CD14-positive monocyte (primary cell): Measurements from ENCODE around the gene RSPH3. TPM values are rescaled to one million over a fixed set of nuclear protein-coding genes. Genes with fewer than 3 reads are reported as not detected.
A peak's percentile ranks its signal among the peaks of the same experiment; 100 is the strongest.

Source experiments
- DNase-seq, 3 donors: peaks; one replicate each; pipeline ENCODE4 v3.0.0-alpha.2; 2011 to 2022
- H2AFZ ChIP-seq: 2 replicates; pipeline ENCODE4 v1.6.0; 2012; ENCODE audit warnings: mild to moderate bottlenecking, low read depth, low read length, inconsistent platforms; ENCODE audit not compliant: insufficient read depth, poor library complexity, severe bottlenecking
- H3K27ac ChIP-seq, 2 donors: 1 replicate in 1 of 2; 2 replicates in 1 of 2; pipeline ENCODE4 v1.5.1; 2012 to 2013; ENCODE audit warnings: low read length in 2 of 2, control low read depth in 1 of 2, inconsistent platforms in 1 of 2, low read depth in 1 of 2, mild to moderate bottlenecking in 1 of 2
- H3K27me3 ChIP-seq, 2 donors: one replicate each; pipeline versions ENCODE4 v1.6.0 to v1.6.1; 2011 to 2013; ENCODE audit warnings: low read length in 2 of 2; ENCODE audit not compliant: control insufficient read depth in 2 of 2, insufficient read depth in 2 of 2
- H3K36me3 ChIP-seq, 2 donors: replicated peaks in 1 of 2; 1 replicate in 1 of 2; 2 replicates in 1 of 2; pipeline versions ENCODE4 v1.5.1 to v1.6.1; 2012 to 2013; ENCODE audit warnings: low read length in 2 of 2, control low read depth in 1 of 2, inconsistent platforms in 1 of 2, mild to moderate bottlenecking in 1 of 2; ENCODE audit not compliant: insufficient read depth in 2 of 2, control insufficient read depth in 1 of 2
- H3K4me1 ChIP-seq, 2 donors: 1 replicate in 1 of 2; 2 replicates in 1 of 2; pipeline versions ENCODE4 v1.5.1 to v1.6.1; 2012 to 2013; ENCODE audit warnings: low read length in 2 of 2, control low read depth in 1 of 2, inconsistent platforms in 1 of 2, mild to moderate bottlenecking in 1 of 2, moderate library complexity in 1 of 2; ENCODE audit not compliant: insufficient read depth in 2 of 2, control insufficient read depth in 1 of 2
- H3K4me2 ChIP-seq: replicated peaks from 2 replicates; pipeline ENCODE3; 2012; ENCODE audit warnings: low read length, moderate library complexity, mild to moderate bottlenecking; ENCODE audit not compliant: poor library complexity, severe bottlenecking; ENCODE audit errors: extremely low read depth
- H3K4me3 ChIP-seq, 3 experiments: fragments of 200-600 bp in 1 of 3; sonication (generic) in 1 of 3; replicated peaks in 1 of 3; 1 replicate in 2 of 3; 2 replicates in 1 of 3; pipeline ENCODE4 v1.5.1; 2011 to 2013; ENCODE audit warnings: low read length in 3 of 3, mild to moderate bottlenecking in 3 of 3, control low read depth in 2 of 3, low read depth in 2 of 3, inconsistent platforms in 1 of 3, moderate library complexity in 1 of 3
- H3K79me2 ChIP-seq: 2 replicates; pipeline ENCODE4 v1.6.0; 2012; ENCODE audit warnings: mild to moderate bottlenecking, control low read depth, inconsistent platforms, low read length, moderate library complexity; ENCODE audit not compliant: insufficient read depth
- H3K9ac ChIP-seq: 2 replicates; pipeline ENCODE4 v1.6.0; 2017; ENCODE audit warnings: low read length, mild to moderate bottlenecking; ENCODE audit not compliant: insufficient read depth, poor library complexity, severe bottlenecking
- H3K9me3 ChIP-seq, 2 donors: replicated peaks in 1 of 2; 1 replicate in 1 of 2; 2 replicates in 1 of 2; pipeline versions ENCODE4 v1.5.1 to v1.6.1; 2012 to 2013; ENCODE audit warnings: low read length in 2 of 2, control low read depth in 1 of 2; ENCODE audit not compliant: control insufficient read depth in 1 of 2, insufficient read depth in 1 of 2
- H4K20me1 ChIP-seq: 2 replicates; pipeline ENCODE4 v1.6.0; 2012; ENCODE audit warnings: mild to moderate bottlenecking, low read length, control low read depth, moderate library complexity; ENCODE audit not compliant: insufficient read depth
- H3K27ac Mint-ChIP-seq, 7 donors: one replicate each; pipeline ENCODE4 v1.8.0; 2020; ENCODE audit warnings: mild to moderate bottlenecking in 7 of 7, mixed read lengths in 7 of 7, moderate library complexity in 6 of 7, inconsistent platforms in 2 of 7
- H3K27me3 Mint-ChIP-seq, 3 donors: one replicate each; pipeline ENCODE4 v1.8.0; 2021 to 2022; ENCODE audit warnings: low read depth in 3 of 3, mild to moderate bottlenecking in 3 of 3, mixed read lengths in 3 of 3, moderate library complexity in 3 of 3, inconsistent platforms in 1 of 3
- H3K36me3 Mint-ChIP-seq, 2 donors: one replicate each; pipeline ENCODE4 v1.8.0; 2020; ENCODE audit warnings: mixed read lengths in 2 of 2, inconsistent platforms in 1 of 2, mild to moderate bottlenecking in 1 of 2
- H3K4me1 Mint-ChIP-seq: one replicate; pipeline ENCODE4 v1.8.0; 2020; ENCODE audit warnings: mild to moderate bottlenecking, mixed read lengths
- H3K4me3 Mint-ChIP-seq, 2 donors: one replicate each; pipeline ENCODE4 v1.8.0; 2020; ENCODE audit warnings: mild to moderate bottlenecking in 2 of 2, mixed read lengths in 2 of 2, moderate library complexity in 1 of 2
- H3K9me3 Mint-ChIP-seq, 7 donors: one replicate each; pipeline ENCODE4 v1.8.0; 2020 to 2022; ENCODE audit warnings: mixed read lengths in 7 of 7, mild to moderate bottlenecking in 6 of 7, moderate library complexity in 6 of 7, inconsistent platforms in 2 of 7
- CTCF ChIP-seq: fragments of 200-600 bp; IDR thresholded peaks from one replicate; pipeline ENCODE4 v1.8.0; 2022; ENCODE audit warnings: antibody characterized with exemption, mild to moderate bottlenecking
- WGBS: methylation state at CpG from one replicate; pipeline ENCODE4 v1.1.5; 2013; ENCODE audit warnings: missing lambda C conversion rate; ENCODE audit not compliant: insufficient coverage; 5-methylcytosine and 5-hydroxymethylcytosine counted together
- intact Hi-C, 2 donors: fragments of 100-400 bp; cut with micrococcal nuclease; formaldehyde crosslinking; loops; one replicate each; pipeline versions ENCODE4 v1.15.0 to v1.15.1; 2023
- polyA plus RNA-seq, 3 donors: library from polyadenylated mRNA; depleted of rRNA in 1 of 3; unstranded in 2 of 3; stranded (reverse) in 1 of 3; fragments of 300-500 nt in 2 of 3; fragments of >200 nt in 1 of 3; fragmentation: Illumina TruSeq in 2 of 3; gene quantifications; 1 replicate in 2 of 3; 2 replicates in 1 of 3; pipeline ENCODE4 v1.2.3, GENCODE V29; 2012 to 2021

RSPH3 gene
- polyA plus RNA-seq, 3 donors: 2.8 to 9.6 (median 4.6) TPM

DNA sequence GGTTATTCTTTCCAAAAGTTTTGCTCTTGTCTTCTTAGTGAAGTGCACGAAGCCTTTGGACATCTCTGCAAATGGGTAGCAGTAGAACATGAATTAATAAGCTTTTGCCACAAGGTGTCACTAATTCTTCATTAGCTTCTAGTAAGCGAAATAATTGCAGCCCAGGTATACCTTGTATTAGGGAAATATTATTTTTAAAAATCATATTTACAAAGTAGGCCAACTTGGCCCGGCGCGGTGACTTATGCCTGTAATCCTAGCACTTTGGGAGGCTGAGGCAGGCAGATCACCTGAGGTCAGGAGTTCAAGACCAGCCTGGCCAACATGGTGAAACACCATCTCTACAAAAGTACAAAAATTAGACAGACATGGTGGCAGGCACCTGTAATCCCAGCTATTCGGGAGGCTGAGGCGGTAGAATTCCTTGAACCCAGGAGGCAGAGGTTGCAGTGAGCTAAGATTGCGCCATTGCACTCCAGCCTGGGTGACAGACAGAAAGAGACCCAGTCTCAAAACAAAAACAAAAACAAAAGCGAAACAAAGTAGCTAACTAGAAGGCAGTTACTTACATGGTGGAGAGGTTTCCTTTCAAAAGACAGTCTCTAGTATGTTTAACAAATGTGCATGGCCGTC, 8.8 kb upstream of the RSPH3 start:
- H3K27me3 ChIP-seq: no peaks in the 10 kb centered on the region
- peak overlapping the region; percentile 38 to 54 for H3K4me3 Mint-ChIP-seq
- H3K4me3 ChIP-seq: peak overlapping the region in 1 of 3 experiments; percentile 48
- WGBS: 53% methylated on average over 3 of the region's 10 CpGs
- peak overlapping the region; percentile 55 for H3K4me2 ChIP-seq
- peak; percentile 22 to 76 (median 49) for DNase-seq
- H3K9me3 ChIP-seq: no peaks in the 10 kb centered on the region
- peak overlapping the region; percentile 54 for H2AFZ ChIP-seq
- H3K9me3 Mint-ChIP-seq: peaks cover 0 to 2% (median 0%) of the 10 kb centered on the region in 7 donors
- TF ChIP-seq CTCF: peak; percentile 75
- no peaks in the 10 kb centered on the region for H4K20me1 ChIP-seq
- peak overlapping the region in 6 of 7 donors; percentile 12 to 71 (median 63) for H3K27ac Mint-ChIP-seq
- intact Hi-C loops: loop anchor here (2.0 to 5.0 kb wide), 4 partner anchors 34 to 126 kb away; partner anchors contain the start of gene TAGAP (in 1 of the 2)
- H3K4me1 Mint-ChIP-seq: peaks cover 45% of the 10 kb centered on the region
- H3K27me3 Mint-ChIP-seq: peaks cover 0 to 2% (median 0%) of the 10 kb centered on the region in 3 donors
- H3K36me3 Mint-ChIP-seq: peaks cover 2 to 15% of the 10 kb centered on the region in 2 donors
- H3K9ac ChIP-seq: no peak overlapping the region
- peak overlapping the region in 1 of 2 donors; percentile 68 for H3K27ac ChIP-seq
- no peaks in the 10 kb centered on the region for H3K79me2 ChIP-seq
- H3K36me3 ChIP-seq: no peaks in the 10 kb centered on the region
- H3K4me1 ChIP-seq: peaks cover 29 to 37% of the 10 kb centered on the region in 2 donors

DNA sequence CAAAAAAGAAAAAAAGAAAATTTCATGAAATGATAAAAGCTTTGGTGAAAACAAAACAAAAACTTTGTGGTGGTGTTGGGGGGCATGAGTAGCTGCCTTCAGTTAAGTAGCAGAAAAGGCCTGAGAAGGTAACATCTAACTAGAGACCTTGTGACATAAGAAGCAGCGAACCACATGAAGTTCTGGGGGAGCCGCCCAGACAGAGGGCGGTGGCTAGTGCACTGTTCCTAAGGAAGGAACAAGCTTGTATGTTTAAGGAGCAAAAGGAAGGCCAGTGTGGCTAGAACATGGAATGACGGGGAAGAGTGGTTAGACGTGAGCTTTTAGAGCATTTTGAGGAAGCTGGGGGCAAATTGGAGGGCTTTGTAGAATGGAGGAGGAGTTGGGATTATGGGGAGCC, 7.5 kb upstream of the RSPH3 start:
- no peak overlapping the region for H3K9ac ChIP-seq
- DNase-seq: no peak
- H3K36me3 Mint-ChIP-seq: peaks cover 2 to 15% of the 10 kb centered on the region in 2 donors
- H3K9me3 Mint-ChIP-seq: peaks cover 0 to 2% (median 0%) of the 10 kb centered on the region in 7 donors
- H3K36me3 ChIP-seq: no peaks in the 10 kb centered on the region
- no peaks in the 10 kb centered on the region for H4K20me1 ChIP-seq
- no peak overlapping the region for H3K4me3 ChIP-seq
- no peak overlapping the region for H2AFZ ChIP-seq
- H3K79me2 ChIP-seq: no peaks in the 10 kb centered on the region
- peaks cover 20 to 28% of the 10 kb centered on the region in 2 donors for H3K4me1 ChIP-seq
- no peak for TF ChIP-seq CTCF
- H3K27me3 ChIP-seq: no peaks in the 10 kb centered on the region
- H3K4me2 ChIP-seq: no peak overlapping the region
- WGBS: 54% methylated on average over 5 of the region's 5 CpGs
- H3K27me3 Mint-ChIP-seq: peaks cover 0 to 2% (median 0%) of the 10 kb centered on the region in 3 donors
- H3K9me3 ChIP-seq: no peaks in the 10 kb centered on the region
- intact Hi-C loops: loop anchor here (5.0 kb wide), 2 partner anchors 35 to 110 kb away; partner anchors contain the start of gene TAGAP (in 1 of the 2)
- H3K4me3 Mint-ChIP-seq: no peak overlapping the region
- H3K27ac Mint-ChIP-seq: no peak overlapping the region
- no peak overlapping the region for H3K27ac ChIP-seq
- H3K4me1 Mint-ChIP-seq: peaks cover 38% of the 10 kb centered on the region
